HG03439 (cell line): ENCODE measurements around the gene FKBP2.
A peak's percentile ranks its signal among the peaks of the same experiment; 100 is the strongest.

Experiments
- ATAC-seq: cut with Tn5 transposase; IDR thresholded peaks from one replicate; pipeline ENCODE4 v1.9.1; 2021; ENCODE audit warnings: mild to moderate bottlenecking, moderate library complexity; ENCODE audit not compliant: unreplicated experiment

The FKBP2 gene

GRCh38 chr11:64218628-64219353 lies 22.1 kb upstream of the FKBP2 start:
- no peak for ATAC-seq

- no peak for ATAC-seq
Observed at GRCh38 chr11:64219354-64219684, 21.6 kb upstream of the FKBP2 start.

- no peak for ATAC-seq
Observed at GRCh38 chr11:64219755-64220154, 21.1 kb upstream of the FKBP2 start.

- ATAC-seq = no peak
Observed at GRCh38 chr11:64220271-64220670, 20.6 kb upstream of the FKBP2 start.

GRCh38 chr11:64220798-64221197 lies 20.1 kb upstream of the FKBP2 start:
- ATAC-seq = no peak

GRCh38 chr11:64222651-64223000 lies 18.3 kb upstream of the FKBP2 start:
- ATAC-seq = no peak

- ATAC-seq = no peak
Observed at GRCh38 chr11:64223001-64223651, 17.8 kb upstream of the FKBP2 start.

GRCh38 chr11:64224151-64224890 lies 16.6 kb upstream of the FKBP2 start:
- no peak for ATAC-seq

- ATAC-seq = no peak
Observed at GRCh38 chr11:64224891-64225607, 15.8 kb upstream of the FKBP2 start.

GRCh38 chr11:64225608-64226506 lies 15.0 kb upstream of the FKBP2 start, which contains the start of the genes NUDT22 and TRPT1:
Gene NUDT22 (plus strand): TSS chr11:64226274. CDS start chr11:64226653, 379 bp downstream.
Gene TRPT1 (minus strand): TSS chr11:64226186. CDS start chr11:64225860, 326 bp downstream.
- peak; percentile 47 for ATAC-seq

GRCh38 chr11:64226507-64227051 lies 14.3 kb upstream of the FKBP2 start:
- ATAC-seq = peak; percentile 13

GRCh38 chr11:64227405-64227956 lies 13.4 kb upstream of the FKBP2 start:
- no peak for ATAC-seq

GRCh38 chr11:64229090-64229743 lies 11.7 kb upstream of the FKBP2 start:
- ATAC-seq = no peak

GRCh38 chr11:64229744-64230170 lies 11.1 kb upstream of the FKBP2 start:
- ATAC-seq = no peak

- ATAC-seq = peak; percentile 51
Observed at GRCh38 chr11:64230171-64230984, 10.5 kb upstream of the FKBP2 start, which contains the start of gene DNAJC4. Gene DNAJC4 (plus strand): TSS chr11:64230548. CDS start chr11:64230855, 307 bp downstream.

GRCh38 chr11:64230985-64231365 lies 9.9 kb upstream of the FKBP2 start:
- no peak for ATAC-seq

GRCh38 chr11:64231546-64231945 lies 9.3 kb upstream of the FKBP2 start:
- ATAC-seq = no peak
